ENCODE data around the gene CELA2A.

- TF ChIP-seq POLR2A (IDR thresholded peaks at IDR 0.05): no peak
- no peak for TF ChIP-seq CTCF (IDR thresholded peaks at IDR 0.05)
Observed at GRCh38 chr1:15510611-15511405, 54.3 kb downstream of the CELA2A start.
